IPS-18a (cell line): ENCODE results near the gene ASXL3.

Source experiments
- H3K27ac ChIP-seq: one replicate; pipeline ENCODE4 v1.5.1; 2013; ENCODE audit warnings: low read length
- H3K27me3 ChIP-seq: one replicate; pipeline ENCODE4 v1.6.1; 2013; ENCODE audit warnings: mild to moderate bottlenecking, low read length; ENCODE audit not compliant: control insufficient read depth, insufficient read depth
- H3K36me3 ChIP-seq: one replicate; pipeline ENCODE4 v1.6.1; 2013; ENCODE audit warnings: low read depth, low read length; ENCODE audit not compliant: control insufficient read depth
- H3K4me1 ChIP-seq: one replicate; pipeline ENCODE4 v1.6.1; 2013; ENCODE audit warnings: low read depth, low read length; ENCODE audit not compliant: control insufficient read depth
- H3K4me3 ChIP-seq: one replicate; pipeline ENCODE4 v1.5.1; 2013; ENCODE audit warnings: low read length
- H3K9ac ChIP-seq: one replicate; pipeline ENCODE4 v1.6.1; 2013; ENCODE audit warnings: mild to moderate bottlenecking, low read length, moderate library complexity
- H3K9me3 ChIP-seq: one replicate; pipeline ENCODE4 v1.6.1; 2013; ENCODE audit warnings: low read depth, low read length; ENCODE audit not compliant: control insufficient read depth

The ASXL3 gene

DNA sequence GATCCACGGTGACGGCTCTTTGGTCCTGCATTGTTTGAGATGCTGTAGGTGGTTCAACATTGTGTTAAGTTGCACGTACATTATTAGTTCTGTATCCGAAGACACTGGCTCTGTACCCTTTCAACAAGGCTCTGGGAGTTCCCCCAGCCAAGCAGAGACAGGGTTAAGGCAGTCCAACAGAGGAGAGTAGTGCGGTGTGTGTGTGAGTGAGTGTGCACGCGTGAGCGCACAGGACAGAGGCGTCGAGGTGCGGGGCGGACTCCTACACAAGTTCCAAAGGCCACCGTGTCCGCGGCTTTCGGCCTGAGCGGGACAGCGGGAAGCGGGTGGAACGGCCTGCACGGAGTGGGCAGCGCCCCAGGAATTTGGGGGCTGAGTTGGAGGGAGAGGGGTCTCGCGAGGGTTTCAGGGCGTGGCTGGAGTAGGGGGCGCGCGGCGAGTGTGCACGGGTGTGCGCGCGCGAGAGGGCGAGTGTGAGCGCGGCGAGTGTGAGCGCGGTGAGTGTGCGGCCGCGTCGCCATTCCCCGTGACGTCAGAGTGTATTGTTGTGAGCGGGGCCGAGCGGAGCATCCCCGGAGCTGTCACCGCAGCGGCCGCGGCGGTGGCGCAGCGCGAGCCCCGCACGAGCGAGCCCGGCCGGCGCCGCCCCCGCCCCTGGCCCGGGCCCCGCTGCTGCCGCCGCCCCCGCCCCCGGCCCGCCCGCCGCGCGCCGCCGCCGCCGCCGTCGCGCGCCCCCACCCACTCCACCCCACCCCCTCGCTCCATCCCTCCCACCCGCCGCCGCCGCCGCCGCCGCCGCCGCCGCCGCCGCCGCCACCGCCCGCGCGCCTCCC, at the start of gene ASXL3:
Gene ASXL3, plus strand, starts transcription at position 535 of the 833 bp plus-strand sequence. CDS start 413 bp downstream, outside the sequence.
- H3K27ac ChIP-seq: no peak within 1 kb of the TSS
- H3K36me3 ChIP-seq: no peaks in the 10 kb centered on the region
- peak within 1 kb of the TSS; percentile 79 for H3K4me3 ChIP-seq
- H3K27me3 ChIP-seq: peaks cover 38% of the 10 kb centered on the region
- H3K9ac ChIP-seq: peak within 1 kb of the TSS; percentile 42
- H3K4me1 ChIP-seq: peaks cover 25% of the 10 kb centered on the region
- no peaks in the 10 kb centered on the region for H3K9me3 ChIP-seq

DNA sequence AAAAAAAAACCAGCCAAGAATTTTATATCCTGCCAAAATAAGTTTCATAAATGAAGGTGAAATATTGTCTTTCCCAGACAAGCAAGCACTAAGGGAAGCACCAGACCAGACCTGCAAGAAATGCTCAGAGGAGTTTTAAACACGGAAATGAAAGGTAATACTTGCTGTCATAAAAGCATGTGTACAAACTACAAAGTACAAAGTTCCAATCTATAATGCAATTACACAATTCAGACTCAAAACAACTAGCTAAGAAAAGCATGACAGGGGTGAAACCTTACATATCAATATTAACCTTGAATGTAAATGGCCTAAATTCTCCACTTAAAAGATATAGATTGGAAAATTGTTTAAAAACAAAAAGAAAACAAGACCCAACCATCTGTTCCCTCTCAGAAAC, 45.0 kb upstream of the ASXL3 start:
- Histone ChIP-seq H3K27me3 (no peaks in the 10 kb centered on the region), H3K4me1 (no peaks in the 10 kb centered on the region), H3K27ac (no peak overlapping the region), H3K4me3 (no peak overlapping the region), H3K36me3 (no peaks in the 10 kb centered on the region), H3K9me3 (no peaks in the 10 kb centered on the region), H3K9ac (no peak overlapping the region)

DNA sequence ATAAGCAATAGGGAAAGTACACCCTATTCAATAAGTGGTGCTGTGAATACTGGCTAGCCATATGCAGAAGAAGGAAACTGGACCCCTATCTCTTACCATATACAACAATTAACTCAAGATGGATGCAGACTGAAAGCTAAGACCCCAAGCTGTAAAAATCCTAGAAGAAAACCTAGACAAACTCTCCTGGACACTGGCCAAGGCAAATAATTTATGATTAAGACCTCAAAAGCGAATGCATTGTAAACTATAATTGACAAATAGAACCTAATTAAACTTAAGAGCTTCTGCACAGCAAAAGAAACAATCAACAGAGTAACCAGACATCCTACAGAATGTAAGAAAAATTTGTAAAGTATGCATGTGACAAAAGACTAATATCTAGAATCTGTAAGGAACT, 41.1 kb upstream of the ASXL3 start:
- Histone ChIP-seq H3K27ac (no peak overlapping the region), H3K27me3 (no peaks in the 10 kb centered on the region), H3K36me3 (no peaks in the 10 kb centered on the region), H3K9ac (no peak overlapping the region), H3K4me3 (no peak overlapping the region), H3K9me3 (no peaks in the 10 kb centered on the region), H3K4me1 (no peaks in the 10 kb centered on the region)

DNA sequence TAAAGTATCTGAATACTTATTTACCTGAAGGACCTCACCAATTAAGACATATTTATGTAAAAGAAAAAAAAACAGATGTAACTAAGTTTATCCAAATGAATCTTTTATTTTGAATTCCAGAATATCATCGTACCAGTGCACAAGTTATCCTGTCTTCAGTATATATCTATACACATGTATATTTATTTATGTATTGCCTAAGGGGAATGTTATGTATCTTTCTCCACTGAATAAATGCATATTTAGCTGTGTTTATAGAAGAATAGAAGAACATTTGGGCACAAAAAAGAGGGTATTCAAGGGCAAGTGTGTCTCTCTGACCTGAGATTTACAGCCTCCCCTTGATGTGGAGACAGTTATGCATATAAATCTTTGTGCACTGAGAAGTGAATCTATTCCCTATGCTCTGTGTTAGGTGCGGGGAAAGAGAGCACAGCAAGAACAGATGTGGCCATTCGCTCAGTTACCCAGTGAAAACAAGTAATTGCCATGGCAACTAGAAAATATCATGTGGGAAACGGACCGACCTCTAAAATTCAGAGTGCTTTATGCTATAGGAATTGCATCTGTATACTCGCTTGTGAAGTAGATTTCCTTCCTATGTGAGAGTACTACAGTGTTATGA, 39.5 kb upstream of the ASXL3 start:
- Histone ChIP-seq H3K4me1 (no peaks in the 10 kb centered on the region), H3K36me3 (no peaks in the 10 kb centered on the region), H3K27ac (no peak overlapping the region), H3K27me3 (no peaks in the 10 kb centered on the region), H3K9me3 (no peaks in the 10 kb centered on the region), H3K9ac (no peak overlapping the region), H3K4me3 (no peak overlapping the region)

DNA sequence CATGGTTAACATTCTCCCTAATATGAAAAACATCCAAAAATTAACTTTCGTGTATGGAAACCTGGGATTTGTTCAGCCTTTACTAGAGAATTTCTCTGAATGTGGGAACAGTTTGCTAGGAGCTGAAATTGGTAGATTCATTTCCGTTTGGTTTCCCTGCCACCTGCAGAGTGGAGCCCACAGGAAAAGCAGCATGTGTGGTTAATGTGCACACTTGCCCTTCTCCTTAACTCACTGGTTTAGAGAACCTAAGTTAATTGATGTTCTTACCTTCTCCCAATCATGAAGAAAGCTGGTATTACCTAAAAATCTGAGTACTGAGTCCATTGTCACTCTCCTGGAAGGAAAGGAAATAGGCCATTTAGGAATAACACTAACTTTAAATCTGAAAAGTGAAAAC, 37.6 kb upstream of the ASXL3 start:
- no peak overlapping the region for H3K9ac ChIP-seq
- no peaks in the 10 kb centered on the region for H3K36me3 ChIP-seq
- H3K9me3 ChIP-seq: no peaks in the 10 kb centered on the region
- no peak overlapping the region for H3K4me3 ChIP-seq
- no peaks in the 10 kb centered on the region for H3K27me3 ChIP-seq
- no peaks in the 10 kb centered on the region for H3K4me1 ChIP-seq
- H3K27ac ChIP-seq: no peak overlapping the region

DNA sequence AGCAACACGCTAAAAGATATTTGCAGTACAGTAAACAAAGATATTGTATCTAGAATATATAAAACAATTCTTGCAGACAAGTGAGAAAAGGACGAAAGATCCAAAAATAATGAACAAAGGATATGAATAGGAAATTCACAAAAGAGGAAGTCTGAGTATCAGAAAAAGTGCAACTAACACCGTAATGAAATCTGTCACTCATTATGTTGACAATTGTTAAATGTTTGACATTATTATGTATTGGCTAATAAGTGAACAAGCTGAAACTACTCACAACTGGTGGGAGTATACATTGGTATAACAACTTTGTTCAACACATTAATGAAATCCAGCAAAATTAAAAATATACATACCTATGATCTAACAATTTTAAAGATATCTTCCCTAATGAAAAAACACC, 36.7 kb upstream of the ASXL3 start:
- no peak overlapping the region for H3K4me3 ChIP-seq
- H3K9ac ChIP-seq: no peak overlapping the region
- H3K4me1 ChIP-seq: no peaks in the 10 kb centered on the region
- H3K27me3 ChIP-seq: no peaks in the 10 kb centered on the region
- H3K36me3 ChIP-seq: no peaks in the 10 kb centered on the region
- H3K27ac ChIP-seq: no peak overlapping the region
- H3K9me3 ChIP-seq: no peaks in the 10 kb centered on the region

DNA sequence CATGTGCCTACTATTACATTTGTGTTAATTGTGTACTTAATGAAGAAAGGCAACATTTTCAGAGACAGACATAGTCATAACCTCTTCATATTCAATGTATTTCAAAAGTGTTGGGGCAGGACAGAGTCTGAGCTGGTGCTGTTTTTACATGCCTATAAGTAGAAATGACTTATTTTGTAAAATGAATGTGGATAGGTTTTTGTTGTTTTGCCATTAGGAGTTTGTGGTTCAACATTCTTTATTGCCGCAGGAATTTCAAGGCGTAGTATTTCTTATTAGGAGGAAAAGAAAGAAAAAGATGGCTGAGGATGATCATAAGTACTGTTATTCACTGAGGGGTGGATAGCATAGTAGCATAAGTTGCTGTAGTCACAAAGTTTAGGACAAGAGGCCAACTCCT, 21.2 kb upstream of the ASXL3 start:
- no peaks in the 10 kb centered on the region for H3K36me3 ChIP-seq
- no peak overlapping the region for H3K9ac ChIP-seq
- H3K4me1 ChIP-seq: no peaks in the 10 kb centered on the region
- H3K4me3 ChIP-seq: no peak overlapping the region
- no peaks in the 10 kb centered on the region for H3K9me3 ChIP-seq
- H3K27me3 ChIP-seq: no peaks in the 10 kb centered on the region
- H3K27ac ChIP-seq: no peak overlapping the region

DNA sequence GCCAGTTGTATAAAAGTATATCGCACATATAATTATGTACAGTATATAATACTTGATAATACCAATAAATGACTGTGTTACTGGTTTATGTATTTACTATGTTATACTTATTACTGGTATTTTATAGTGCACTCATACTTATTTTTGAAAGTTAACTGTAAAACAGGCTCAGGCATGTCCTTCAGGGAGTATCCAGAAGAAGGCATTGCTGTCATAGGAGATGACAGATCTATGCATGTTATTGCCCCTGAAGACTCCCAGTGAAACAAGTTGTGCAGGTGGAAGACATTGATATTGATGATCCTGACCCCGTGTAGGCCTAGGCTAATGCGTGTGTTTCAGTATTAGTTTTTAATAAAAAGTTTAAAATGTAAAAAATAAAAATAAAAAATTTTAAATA, 20.3 kb upstream of the ASXL3 start:
- H3K4me1 ChIP-seq: no peaks in the 10 kb centered on the region
- H3K4me3 ChIP-seq: no peak overlapping the region
- H3K27ac ChIP-seq: no peak overlapping the region
- H3K9me3 ChIP-seq: no peaks in the 10 kb centered on the region
- H3K27me3 ChIP-seq: no peaks in the 10 kb centered on the region
- no peak overlapping the region for H3K9ac ChIP-seq
- H3K36me3 ChIP-seq: no peaks in the 10 kb centered on the region

DNA sequence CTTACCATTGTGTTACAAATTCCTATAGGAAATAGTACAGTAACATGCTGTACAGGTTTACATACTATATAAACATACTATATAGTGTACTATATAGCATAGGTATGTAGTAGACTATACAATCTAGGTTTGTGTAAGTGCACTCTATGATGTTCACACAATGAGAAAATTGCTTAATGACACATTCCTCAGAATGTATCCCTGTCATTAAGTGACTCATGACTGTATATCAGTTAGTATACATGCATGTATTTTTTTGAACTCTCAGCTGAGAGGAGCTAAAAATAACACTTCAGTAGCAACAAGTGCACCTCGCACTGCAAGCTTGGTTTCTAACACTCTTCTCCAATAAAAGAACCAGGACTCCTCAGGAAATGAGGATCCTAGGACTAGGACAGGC, 19.5 kb upstream of the ASXL3 start:
- Histone ChIP-seq H3K27me3 (no peaks in the 10 kb centered on the region), H3K27ac (no peak overlapping the region), H3K9me3 (no peaks in the 10 kb centered on the region), H3K36me3 (no peaks in the 10 kb centered on the region), H3K9ac (no peak overlapping the region), H3K4me1 (no peaks in the 10 kb centered on the region), H3K4me3 (no peak overlapping the region)

DNA sequence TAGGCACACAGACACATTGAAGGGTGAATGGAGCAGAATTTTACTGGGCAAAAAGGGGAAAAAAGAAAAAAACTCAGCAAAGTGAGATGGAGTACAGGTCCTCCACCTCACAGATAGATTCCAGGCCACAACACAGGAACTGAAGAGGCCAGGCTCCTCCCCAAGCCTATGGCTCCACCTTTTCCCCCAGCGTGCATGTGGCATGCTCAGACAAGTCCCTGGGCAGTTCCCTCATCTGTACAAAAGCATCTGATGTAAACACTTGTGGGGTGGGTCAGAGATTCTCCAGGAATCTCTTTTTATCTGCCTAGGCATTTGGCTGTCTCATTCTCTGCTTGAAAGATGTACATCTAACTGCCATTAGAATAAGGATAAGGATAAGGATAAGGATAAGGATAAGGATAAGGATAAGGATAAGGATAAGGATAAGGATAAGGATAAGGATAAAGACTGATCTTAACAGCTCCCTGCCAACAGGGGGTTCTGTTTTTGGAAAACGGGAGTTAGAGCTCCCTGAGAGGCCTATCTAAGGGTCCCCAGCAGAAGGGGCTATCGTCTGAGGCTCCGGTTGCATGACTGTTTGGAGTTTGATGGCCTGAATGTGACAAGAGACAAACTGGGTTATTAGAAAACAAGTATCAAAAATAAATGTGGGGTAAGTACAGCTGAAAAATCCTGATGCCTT, 17.2 kb upstream of the ASXL3 start:
- Histone ChIP-seq H3K27me3 (no peaks in the 10 kb centered on the region), H3K4me3 (no peak overlapping the region), H3K9ac (no peak overlapping the region), H3K36me3 (no peaks in the 10 kb centered on the region), H3K9me3 (no peaks in the 10 kb centered on the region), H3K4me1 (no peaks in the 10 kb centered on the region), H3K27ac (no peak overlapping the region)

DNA sequence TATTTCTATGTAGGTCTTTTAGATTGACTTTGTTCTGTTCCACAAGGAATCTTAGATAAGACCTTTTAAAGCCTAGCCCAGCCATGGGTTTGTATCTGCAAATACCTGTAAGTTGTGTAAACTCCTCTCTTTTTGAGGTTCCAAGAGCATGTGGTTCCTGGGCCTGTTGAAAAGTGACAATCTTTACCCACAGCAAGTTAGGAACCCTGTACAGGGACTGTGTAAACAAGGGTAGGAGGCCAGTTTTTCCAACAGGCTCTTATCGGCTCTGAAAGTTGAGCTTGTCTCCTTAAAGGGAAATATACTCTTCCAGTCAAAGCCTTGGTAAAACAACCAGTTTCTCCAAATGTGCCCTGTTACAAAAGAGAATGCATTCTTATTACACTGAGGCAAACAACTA, 15.3 kb upstream of the ASXL3 start:
- H3K4me1 ChIP-seq: no peaks in the 10 kb centered on the region
- no peaks in the 10 kb centered on the region for H3K27me3 ChIP-seq
- H3K9ac ChIP-seq: no peak overlapping the region
- no peak overlapping the region for H3K4me3 ChIP-seq
- no peak overlapping the region for H3K27ac ChIP-seq
- no peaks in the 10 kb centered on the region for H3K36me3 ChIP-seq
- H3K9me3 ChIP-seq: peaks cover 9% of the 10 kb centered on the region
